ENCODE data around the gene CCDC85A. TPM values are rescaled to one million over a fixed set of nuclear protein-coding genes. Genes with fewer than 3 reads are reported as not detected.
"Not testable (repeated sequence)": the region's sequence is repeated elsewhere in the genome, so short reads cannot be mapped to it uniquely, and the experiment has no call there.

The CCDC85A gene
- total RNA-seq, 4 donors from 2014 or later: 0.42 to 2.1 (median 1.3) TPM

DNA sequence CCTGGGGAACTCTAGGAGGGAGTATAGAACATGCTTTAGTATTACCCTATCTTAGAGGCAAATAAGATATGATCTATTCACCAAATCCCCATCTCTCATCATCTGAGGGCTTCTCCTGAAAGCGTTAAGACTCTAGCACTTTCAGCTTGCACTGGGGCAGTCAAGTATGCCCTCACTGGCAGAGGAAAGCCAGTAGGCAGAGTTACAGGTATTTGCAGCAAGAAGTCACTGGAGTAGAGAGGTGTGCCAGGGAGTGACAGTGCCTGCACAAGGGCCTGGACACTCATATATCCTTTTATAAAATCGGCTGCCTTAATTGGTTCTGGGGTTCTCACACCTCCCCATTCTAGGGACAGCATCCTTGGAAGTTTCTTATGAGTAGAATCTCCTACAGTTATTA is 31.9 kb upstream of the CCDC85A start:
- intact Hi-C loops (cut with DNase I): no loop called here
- Histone ChIP-seq H3K27me3 (no peaks in the 10 kb centered on the region), H3K4me3 (no peak overlapping the region), H3K9me3 (no peaks in the 10 kb centered on the region), H3K27ac (no peak overlapping the region), H3K4me1 (no peaks in the 10 kb centered on the region), H3K36me3 (no peaks in the 10 kb centered on the region)
- TF ChIP-seq, protein P1, sequence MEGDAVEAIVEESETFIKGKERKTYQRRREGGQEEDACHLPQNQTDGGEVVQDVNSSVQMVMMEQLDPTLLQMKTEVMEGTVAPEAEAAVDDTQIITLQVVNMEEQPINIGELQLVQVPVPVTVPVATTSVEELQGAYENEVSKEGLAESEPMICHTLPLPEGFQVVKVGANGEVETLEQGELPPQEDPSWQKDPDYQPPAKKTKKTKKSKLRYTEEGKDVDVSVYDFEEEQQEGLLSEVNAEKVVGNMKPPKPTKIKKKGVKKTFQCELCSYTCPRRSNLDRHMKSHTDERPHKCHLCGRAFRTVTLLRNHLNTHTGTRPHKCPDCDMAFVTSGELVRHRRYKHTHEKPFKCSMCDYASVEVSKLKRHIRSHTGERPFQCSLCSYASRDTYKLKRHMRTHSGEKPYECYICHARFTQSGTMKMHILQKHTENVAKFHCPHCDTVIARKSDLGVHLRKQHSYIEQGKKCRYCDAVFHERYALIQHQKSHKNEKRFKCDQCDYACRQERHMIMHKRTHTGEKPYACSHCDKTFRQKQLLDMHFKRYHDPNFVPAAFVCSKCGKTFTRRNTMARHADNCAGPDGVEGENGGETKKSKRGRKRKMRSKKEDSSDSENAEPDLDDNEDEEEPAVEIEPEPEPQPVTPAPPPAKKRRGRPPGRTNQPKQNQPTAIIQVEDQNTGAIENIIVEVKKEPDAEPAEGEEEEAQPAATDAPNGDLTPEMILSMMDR (IDR thresholded peaks at IDR 0.05): no peak
- TF ChIP-seq POLR2A (IDR thresholded peaks at IDR 0.05): no peak
- WGBS, 2 donors: 65 to 71% methylated on average over 2 of the region's 2 CpGs
- DNase-seq: no peak

DNA sequence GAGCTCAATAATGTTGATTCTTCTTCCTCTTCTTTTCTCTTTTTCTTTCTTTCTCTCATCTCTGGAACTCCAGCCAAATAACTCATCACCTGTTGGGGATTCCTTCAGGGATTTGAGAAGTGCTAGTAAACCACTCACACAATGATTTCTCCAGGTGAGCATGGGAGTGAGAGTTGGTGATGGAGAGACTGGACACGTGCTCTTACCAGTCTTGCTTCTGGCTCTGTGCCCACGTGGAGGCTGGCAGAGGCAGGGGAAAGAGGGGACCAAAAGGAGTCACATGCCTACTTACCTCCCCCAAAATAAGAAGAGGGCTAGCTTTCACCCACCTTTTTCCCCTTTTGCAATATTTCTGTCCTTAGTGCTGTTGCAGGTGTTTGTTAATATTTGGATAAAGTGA is 28.6 kb upstream of the CCDC85A start:
- Histone ChIP-seq H3K9me3 (no peaks in the 10 kb centered on the region), H3K27ac (no peak overlapping the region), H3K4me1 (no peaks in the 10 kb centered on the region), H3K4me3 (no peak overlapping the region), H3K27me3 (no peaks in the 10 kb centered on the region), H3K36me3 (no peaks in the 10 kb centered on the region)
- WGBS, 2 donors: 34 to 42% methylated on average over 2 of the region's 2 CpGs
- TF ChIP-seq, protein P1 (IDR thresholded peaks at IDR 0.05): no peak
- no peak for TF ChIP-seq POLR2A (IDR thresholded peaks at IDR 0.05)
- DNase-seq: no peak
- intact Hi-C loops (cut with DNase I): no loop called here

DNA sequence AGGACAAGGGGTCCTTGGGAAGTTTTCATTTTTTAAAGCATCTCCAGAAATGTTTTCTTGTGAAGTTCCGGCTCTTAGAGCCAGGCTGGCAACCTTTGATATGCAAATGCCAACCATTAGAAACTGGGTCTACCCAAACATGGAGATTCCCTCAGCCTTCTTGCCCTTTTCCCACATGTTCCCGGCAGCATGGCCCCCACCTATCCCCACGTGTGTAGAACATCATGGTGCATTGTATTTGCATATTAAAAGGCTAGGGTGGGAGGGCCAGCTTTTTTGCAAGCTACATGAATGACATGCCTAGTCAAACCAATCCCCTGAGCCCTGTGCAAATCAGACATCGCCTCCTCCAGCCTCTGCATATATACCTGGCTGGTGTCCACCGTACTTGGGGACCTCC is 23.9 kb upstream of the CCDC85A start:
- H3K27me3 ChIP-seq; H3K9me3 ChIP-seq; H3K36me3 ChIP-seq; DNase-seq; H3K27ac ChIP-seq; intact Hi-C loops (cut with DNase I); H3K4me3 ChIP-seq; H3K4me1 ChIP-seq: not testable (repeated sequence)
- 58 to 60% methylated on average over 5 of the region's 5 CpGs for WGBS, 2 donors

DNA sequence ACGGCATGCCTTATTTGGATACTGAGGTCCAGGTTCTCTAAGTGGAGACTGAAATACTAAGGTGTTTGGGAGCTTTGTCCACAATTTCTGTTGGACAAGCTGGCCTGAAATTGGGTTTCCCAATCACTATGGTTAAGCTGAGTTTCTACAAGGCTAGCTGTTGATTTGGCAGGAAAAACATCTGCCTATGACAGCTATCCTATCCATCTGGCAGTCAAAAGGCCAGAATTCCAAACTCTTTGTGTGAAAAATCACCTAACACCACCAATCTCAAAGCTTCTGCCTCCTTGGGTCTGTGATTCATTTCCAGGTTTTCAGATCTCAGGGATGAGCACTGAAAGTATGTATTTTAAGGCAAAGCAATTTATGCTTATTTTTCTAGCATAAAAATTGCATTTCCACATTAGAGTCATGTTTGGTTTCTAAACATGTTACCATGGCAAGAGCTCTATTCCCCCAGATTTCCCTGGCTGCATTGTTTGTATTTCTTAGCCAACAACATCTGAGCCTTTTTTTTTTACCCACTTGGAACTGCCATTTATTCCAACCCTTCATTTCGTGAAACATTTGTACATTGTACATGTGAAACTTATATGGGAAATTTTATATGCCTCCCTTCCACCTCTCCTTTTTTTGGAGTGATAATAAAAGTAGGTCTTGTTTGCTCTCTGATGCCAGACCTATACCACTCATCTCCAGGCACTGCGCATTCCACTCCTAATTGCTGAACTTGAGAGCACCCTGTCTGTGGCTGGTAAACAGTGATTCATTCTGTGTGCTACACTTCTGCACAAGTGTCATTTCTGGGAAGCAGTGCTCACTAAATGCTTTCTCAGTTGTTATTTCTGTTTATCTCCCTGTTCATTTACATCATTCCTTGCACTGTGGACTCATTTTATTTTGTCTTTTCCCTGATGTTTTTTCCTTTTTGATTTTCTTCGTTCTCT is 15.9 kb upstream of the CCDC85A start:
- H3K36me3 ChIP-seq: no peaks in the 10 kb centered on the region
- intact Hi-C loops (cut with DNase I): no loop called here
- no peak for DNase-seq
- no peak overlapping the region for H3K27ac ChIP-seq
- no peaks in the 10 kb centered on the region for H3K4me1 ChIP-seq
- H3K27me3 ChIP-seq: no peaks in the 10 kb centered on the region
- H3K4me3 ChIP-seq: no peak overlapping the region
- WGBS, 2 donors: 70 to 81% methylated on average over 4 of the region's 4 CpGs
- TF ChIP-seq, protein P1 (IDR thresholded peaks at IDR 0.05): no peak
- no peak for TF ChIP-seq POLR2A (IDR thresholded peaks at IDR 0.05)
- no peaks in the 10 kb centered on the region for H3K9me3 ChIP-seq

DNA sequence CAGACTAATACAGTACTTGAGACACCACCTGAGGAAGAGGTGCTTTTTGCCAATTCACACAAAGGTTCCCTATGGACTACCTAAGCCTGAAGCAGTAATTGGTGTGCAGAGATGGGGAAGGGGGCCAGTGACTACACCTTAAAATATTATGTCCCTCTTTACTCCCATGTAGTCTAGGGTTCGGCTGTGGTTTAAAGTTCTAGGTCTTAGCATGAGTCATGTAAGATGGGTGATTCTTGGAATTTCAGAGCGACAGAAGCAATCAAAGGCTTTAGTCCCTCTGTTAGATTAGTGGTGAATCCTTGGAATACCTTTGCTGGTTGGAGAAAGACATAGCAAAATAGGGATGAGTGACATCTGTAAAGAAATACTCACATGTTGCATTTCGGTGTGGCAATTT is 14.3 kb upstream of the CCDC85A start:
- Histone ChIP-seq H3K27me3 (no peaks in the 10 kb centered on the region), H3K27ac (no peak overlapping the region), H3K4me3 (no peak overlapping the region), H3K36me3 (no peaks in the 10 kb centered on the region), H3K4me1 (no peaks in the 10 kb centered on the region), H3K9me3 (no peaks in the 10 kb centered on the region)
- no peak for DNase-seq
- intact Hi-C loops (cut with DNase I): no loop called here
- TF ChIP-seq, protein P1 (IDR thresholded peaks at IDR 0.05): no peak
- no peak for TF ChIP-seq POLR2A (IDR thresholded peaks at IDR 0.05)
- 70 to 77% methylated on average over 3 of the region's 3 CpGs for WGBS, 2 donors

Data from esophagus squamous epithelium (tissue), 5 donors.